GM21381 (cell line): ENCODE measurements around the gene AGTRAP.

Experiments
- ATAC-seq: cut with Tn5 transposase; IDR thresholded peaks from one replicate; pipeline ENCODE4 v1.9.1; 2021; ENCODE audit warnings: mild to moderate bottlenecking, moderate library complexity; ENCODE audit not compliant: unreplicated experiment

The AGTRAP gene, protein sequence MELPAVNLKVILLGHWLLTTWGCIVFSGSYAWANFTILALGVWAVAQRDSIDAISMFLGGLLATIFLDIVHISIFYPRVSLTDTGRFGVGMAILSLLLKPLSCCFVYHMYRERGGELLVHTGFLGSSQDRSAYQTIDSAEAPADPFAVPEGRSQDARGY

DNA sequence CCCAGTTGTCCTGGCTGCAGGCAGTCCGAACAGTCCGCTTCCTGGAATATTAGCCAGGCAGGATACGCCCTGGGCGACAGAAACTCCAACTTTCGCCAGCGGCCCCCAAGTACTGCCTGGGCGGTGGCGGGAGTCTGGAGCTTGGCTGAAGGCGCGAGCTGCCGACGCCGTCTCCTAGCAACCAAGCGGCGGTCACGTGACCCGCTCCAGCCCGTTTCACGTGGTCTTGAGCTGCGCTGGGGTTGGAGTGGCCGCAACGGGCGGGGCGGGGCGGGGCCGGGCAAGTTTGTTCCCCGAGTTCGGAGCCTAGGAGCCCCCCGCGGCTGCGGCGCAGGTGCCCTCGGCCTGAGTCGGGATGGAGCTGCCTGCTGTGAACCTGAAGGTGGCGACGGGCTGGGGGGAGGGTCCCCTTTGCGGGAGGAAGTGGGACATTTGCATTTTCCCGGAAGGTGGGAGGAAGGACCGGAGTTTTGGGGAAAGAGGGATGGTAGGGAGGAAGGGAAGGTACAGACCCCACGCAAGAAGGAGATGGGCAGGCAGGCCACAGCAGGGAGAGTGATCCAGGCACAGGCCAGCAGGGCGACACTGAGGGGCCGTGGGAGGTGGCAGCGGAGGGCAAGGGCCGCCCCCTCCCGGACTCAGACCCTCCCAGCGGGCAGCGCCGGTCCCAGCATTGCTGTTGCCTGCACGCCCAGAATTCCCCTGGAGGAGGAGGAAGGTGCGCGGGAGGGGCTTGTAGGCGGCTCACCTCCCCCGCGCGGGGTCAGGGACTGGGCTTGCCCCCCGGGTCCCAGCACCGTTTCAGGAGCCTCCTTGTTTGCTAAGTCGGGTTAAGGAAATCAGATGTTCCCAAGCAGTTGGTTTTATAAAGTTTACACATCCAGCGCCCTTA, at the start of gene AGTRAP:
Gene AGTRAP (plus strand): TSS at position 283 of the 892 bp plus-strand sequence. CDS start 73 bp downstream, at position 356.
- ATAC-seq = peak; percentile 68

DNA sequence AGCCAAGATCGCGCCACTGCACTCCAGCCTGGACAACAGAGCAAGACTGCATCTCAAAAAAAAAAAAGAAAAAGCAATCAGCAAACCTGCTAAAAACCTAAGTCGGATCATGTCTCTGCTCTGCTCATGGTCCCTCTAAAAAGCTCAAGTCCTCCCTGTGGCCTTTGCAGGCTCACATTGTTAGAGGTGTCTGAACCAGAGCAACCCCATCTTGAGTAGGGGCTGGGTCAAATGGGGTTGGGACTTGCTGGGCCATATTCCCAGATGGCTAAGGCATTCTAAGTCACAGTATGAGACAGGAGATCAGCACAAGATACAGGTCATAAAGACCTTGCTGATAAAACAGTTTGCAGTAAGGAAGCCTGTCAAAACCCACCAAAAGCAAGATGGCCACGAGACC, 47.4 kb upstream of the AGTRAP start:
- ATAC-seq = no peak

DNA sequence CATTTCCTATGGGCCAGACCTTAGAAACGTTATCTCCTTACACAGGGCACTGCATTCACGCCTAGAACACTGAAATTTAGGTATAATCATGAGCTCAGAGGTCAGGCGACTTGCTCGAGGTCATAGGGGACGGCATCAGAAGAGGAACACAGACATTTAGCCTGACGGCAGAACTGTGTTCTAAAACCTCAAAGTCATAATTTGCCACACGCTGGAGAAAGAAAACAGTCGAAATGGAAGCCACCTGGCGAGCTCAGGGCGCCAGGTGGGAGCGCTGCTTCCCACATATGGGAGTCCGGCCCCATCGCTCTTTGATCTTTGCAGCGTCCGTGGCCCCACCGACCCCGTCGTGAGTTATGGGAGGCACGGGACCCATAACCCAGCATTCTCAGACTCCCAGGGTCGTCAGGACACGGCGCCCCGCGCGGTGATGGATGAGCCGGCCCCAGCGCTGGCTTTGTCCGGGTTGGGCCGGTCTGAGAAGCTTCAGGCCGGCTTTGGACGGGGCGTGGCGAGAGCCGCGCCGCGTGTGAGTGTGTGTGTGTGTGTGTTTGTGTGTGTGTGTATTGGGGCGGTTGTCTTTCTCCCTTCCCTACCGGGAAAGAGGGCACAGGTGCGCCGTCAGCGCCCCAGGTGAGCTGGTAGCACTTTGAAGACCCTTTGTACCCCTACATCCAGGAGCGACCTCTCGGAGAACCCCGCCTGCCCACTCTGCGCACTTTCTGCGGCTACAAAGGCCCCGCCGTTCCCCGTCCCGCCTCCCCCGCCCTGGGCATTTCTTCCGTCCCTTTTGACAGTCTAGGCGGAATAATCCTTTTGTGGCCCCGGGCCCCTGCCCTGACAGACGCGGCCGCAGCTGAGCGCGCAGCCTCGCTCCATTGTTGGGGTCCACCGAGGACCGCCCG, 45.3 kb upstream of the AGTRAP start:
- no peak for ATAC-seq

DNA sequence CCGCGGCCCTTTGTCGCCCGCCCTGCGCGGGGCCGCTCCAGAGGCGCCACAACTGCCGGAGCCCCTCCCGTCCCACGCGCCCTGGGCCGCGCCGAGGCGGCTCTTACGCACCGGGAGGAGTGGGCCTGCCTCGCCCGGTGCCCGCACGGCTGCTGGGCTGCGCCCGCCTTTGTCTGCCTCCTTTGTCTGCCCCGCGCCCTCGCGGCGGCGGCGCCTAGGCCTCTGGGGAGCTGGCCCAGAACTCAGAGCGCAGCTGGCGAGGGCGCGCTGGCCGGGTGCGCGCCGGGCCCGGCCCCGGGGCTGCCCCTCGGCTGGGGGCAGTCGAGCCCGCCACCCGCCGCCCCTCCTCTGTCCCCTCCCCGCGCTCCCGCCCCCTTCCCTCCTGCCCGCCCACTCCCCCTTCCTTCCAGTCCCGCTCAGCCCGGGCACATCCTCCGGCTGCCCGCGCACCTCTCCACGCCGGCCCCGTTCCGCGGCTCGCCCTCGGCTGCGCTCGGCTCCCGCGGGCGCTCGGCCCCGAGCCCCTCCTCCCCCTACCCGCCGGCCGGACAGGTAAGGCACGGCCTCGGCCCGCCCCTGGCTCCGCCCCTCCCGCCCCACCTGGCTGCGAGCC, 44.5 kb upstream of the AGTRAP start, which contains the start of gene DRAXIN:
Gene DRAXIN (plus strand): TSS at position 409 of the 613 bp plus-strand sequence. CDS start 14,549 bp downstream, outside the sequence.
- no peak for ATAC-seq

DNA sequence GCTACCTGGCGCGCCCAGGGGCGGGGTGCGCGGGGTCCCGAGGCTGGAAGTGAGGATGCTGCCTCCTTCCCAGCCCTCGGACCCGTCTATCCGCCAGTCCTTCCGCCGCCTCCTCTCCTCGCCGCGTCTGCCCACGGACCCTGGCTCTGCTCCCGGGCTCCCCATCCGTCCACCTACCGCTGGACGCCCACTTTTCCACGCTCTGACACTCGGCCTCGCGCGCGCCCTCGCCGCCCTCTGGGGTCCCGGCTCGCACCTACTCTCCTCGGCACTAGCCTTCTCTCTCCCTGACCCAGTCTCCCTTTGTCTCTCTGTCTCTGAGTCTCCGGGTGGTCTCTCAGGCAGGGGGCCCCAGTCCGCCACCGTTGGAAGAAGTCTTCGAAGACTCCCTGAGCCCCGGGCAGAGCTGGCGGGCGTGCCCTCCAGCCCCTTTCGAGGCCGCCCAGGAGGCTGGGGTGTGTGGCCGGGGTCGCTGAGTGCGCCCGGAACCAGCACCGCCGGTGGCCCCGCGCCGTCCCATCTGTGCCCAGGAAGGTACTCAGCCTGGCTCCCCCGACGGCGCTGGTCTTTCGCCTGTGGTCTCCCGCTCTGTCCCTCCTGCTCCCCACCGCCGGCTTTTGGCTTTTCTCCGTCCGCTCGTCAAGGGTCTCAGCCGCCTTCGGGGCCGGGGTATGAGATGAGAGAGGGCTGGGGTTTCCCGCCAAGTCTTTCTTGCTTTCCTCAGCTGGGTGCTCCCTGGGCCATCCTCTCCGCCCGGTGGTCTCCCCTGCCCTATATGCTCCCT, 43.8 kb upstream of the AGTRAP start:
- no peak for ATAC-seq

DNA sequence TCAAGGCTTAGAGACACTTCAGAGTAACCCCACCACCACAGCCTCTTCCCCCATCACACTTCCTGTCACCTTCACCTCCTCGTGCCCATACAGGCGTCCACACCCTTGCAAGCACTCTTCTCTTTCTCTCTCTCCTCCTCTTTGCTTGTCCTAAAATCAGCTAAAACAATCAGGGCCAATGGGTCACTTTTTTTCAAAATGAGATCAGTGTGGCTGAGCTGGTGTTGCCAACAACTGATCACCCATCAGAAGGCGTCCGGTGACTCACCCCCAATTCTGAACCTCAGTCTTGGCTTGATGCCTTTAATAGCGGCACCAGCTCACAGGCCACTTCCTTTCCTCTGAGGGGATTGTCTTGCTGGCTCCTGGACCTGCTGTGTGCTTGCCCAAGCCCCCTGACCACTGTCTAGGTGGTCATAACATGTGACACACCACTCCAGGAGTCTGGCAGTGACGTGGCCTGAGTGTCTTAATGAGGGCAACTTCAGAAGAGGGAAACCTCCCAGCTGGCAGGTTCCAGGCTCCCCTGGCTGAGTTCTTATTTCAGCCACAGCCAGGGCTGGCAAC, 42.8 kb upstream of the AGTRAP start:
- no peak for ATAC-seq

DNA sequence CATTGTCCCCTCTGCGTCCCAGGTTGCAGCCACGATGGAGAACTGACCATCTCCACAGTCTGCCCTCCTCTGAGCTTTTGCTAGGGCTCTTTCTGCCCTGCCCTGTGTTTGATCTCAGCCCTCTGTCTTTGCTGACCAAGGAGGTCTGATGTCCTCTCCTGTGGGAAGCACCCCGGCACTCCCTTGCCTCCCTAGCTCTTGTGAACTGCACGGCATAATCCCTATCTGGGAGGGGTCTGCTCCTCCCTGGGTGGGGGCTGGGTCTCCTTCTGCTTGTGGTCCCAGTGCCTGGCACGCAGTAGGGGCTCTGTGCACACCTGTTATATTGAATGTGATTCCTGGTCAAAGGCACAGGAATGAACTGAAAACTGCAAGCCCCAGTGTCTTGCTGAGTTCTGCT, 42.0 kb upstream of the AGTRAP start:
- ATAC-seq = no peak

DNA sequence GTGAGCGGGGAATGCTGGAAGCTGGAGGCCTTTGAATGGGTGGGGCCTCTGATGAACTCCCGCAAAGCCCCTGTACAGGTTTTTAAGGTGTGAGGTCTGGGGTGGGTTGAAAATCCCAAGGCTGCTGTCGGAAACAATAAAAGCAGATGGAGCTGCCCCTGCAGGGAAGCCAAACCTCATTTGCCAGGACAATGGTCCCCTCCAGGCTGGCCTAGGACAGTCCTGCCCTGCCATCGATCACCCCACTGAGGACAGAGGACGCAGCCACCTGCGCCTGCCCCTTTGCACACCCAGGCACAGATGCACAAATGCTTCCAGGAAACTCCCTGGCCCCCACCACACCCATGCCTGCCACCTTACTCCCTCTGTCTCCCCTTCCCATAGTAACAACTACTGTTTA, 40.1 kb upstream of the AGTRAP start:
- no peak for ATAC-seq

DNA sequence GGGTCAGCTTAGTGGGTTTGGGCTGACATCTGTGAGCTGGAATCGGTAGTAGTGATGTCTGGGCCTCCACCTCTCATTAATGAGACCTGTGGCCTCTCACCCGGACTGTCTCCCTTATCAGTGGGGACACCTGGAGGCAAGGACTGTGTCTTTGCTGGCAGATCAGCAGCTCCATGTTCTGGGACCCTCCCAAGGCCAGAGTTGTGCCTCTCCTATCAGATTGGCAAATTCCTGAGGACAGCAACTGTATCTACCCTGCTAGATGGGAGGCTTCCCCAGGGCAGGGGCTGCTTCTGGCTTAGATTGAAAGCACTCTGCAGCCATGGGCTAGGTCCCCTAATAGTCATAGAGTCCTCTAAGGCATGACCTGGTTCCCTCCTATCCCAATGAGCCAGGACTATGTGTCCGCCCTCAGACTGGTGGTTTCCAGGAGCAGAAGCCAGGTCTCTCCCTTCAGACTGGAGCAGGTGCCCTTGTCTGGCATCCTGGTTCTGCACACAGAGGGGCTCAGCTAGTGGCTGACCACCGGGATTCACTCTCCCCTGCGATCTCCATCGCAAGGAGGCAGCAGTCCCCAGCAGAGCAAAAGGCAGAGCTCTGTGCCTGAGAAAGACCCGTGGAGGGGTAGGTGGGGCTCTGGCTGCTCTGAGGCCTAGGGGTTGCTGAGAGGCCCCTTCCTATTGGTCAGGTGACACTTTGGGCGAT, 38.6 kb upstream of the AGTRAP start:
- no peak for ATAC-seq

DNA sequence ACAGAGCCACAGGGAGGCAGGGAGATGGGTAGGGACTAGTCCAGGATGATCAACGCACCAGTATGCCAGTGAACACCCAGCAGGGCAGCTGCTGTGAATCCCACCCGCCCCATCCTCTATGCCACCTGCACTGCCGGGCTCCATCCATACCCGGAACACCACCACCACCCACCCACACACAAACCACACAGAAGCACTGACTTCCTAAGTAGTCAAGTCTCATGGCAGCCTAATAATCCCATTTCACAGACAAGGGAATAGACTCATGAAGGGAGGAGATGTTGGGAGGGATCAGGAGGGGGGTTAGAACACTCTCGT, 38.1 kb upstream of the AGTRAP start:
- ATAC-seq = no peak

DNA sequence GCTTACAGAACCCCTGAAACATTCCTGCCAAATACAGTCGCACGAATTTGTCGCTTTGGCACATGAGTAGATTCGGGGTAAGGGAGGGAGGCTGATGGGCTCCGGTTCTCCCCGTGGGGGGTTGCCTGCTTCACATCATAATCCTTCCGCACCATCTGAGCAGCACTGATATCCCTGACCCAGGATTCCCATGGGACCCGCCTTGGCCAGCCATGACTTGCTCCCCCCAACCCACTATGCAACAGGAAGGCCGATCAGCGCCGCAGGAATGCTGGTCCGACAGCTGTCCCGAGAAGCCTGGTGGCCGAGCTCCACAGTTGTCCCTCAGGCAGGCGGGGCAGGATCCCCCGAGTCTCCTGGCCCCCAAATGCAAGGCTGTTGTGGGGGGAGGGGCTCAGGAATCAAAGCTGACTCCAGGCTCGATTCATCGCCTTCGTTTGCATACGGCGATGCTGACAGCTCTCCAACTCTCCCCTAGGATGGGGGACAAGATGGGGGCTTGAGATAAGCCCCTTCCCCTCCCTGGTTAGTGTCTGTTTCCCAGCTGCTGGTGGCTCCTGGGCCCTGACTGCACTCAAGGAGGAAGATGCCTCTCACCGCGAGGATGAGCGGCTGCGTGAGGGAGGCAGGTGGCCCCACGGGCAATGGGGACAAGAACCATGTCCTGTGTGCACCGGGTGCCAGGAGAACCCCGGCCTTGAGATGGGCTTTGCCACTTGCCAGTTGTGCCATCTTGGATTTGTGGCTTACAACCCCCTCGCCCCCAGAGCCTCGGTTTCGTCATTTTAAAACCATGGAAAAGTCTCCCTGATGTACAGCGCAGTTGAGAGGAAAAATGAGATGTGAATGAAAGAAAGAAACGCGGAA, 35.1 kb upstream of the AGTRAP start:
- no peak for ATAC-seq

DNA sequence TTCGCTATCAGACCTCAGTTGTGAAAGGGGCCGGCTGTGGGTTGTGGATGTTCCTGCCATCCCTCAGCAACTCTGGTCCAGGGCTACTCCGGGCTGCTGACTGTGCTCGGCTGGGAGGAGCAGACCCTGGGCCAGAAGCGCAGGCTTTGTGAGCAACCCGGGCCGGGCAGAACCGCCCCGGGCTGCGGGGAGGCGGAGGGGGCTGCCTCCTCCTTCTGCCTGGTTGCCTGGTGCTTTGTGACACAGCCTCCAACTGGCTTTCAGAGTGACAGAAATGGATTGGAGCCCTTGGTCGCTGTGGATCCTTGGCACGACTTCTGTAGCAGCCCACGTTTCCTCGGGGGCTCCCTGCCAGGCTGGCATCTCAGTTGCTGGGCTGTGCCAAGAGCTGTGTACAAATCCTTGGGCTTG, 34.4 kb upstream of the AGTRAP start:
- ATAC-seq = no peak

DNA sequence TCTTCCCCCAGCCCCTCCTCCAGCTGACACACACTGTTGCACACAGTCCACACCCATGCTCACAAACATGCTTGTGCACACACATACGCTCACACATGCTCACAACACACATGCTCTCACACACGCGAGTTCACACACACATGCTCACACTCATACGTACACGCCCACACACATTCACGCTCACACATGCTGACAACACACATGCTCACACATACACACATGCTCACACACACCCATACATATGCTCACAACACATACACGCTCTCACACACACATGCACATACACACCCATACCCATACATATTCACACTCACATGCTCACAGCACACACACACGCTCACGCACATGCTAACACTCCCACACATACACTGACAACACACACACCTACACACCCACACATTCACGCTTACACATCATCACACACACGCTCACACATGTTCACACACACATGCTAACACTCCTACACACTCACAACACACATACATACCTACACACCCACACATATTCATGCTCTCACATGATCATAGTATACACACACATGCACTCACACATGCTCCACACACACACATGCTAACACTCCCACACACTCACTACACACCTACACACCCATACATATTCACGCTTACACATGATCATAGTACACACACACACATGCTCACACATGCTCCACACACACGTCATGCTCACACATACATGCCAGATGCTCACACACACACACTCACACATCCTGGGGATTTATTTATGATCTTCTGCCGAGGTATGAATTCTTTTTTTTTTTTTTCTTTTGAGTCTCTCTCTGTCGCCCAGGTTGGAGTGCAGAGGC, 33.7 kb upstream of the AGTRAP start:
- no peak for ATAC-seq

DNA sequence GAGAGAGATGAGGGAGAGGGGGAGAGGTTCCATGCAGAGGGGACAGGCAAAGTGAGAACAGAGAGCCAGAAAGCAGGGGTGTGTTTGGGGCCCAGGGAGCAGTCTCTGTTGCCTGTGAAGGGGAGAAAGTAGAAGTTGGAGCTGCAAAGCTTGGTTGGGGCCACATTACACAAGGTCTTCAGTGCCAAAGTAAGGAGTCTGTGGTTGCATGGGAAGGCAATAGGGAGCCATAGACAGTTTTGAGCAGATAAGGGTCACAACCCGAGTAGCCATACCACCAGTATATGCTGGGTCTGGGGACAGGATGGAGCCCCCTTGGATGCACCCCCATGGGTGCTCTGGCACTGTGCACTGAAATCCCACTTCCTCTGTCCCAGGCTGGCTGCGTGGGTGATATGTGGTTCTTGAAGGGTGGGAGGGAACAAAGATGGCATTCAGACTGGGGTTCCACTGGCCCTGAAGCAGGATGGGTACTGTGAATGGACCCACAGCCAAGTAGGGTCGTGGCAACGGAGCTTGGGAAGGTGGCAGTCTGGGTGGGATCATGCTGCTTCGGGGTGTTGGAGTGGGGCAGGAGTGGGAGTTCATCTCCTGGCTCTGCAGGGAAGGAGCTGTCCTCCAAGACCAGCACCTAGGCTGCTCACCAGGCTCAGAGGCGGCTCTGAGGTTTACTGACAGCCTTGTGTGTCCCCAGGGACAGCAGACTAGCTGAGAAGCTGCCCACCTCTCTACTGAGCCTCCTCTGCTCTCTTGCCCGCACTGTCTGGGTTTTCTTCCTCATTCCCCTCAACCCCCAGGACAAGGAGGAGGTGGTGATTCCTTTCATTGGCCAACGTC, 32.4 kb upstream of the AGTRAP start:
- no peak for ATAC-seq

DNA sequence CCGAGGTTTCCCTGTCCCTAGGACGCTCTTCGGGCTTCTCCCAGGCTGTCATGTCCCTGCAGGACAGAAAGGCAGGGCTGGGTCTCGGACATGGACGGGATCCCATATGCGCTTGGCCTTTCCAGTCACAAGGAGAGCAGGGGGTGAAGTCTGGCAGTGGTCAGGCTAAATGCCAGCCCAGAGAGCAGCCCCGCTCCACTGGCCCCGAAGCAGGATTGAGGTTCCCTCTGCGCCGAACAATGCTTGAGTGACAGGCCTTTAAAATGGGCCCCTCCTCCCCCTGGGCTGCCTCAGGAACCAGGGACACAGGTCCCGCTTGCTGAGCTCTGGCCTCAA, 31.8 kb upstream of the AGTRAP start:
- no peak for ATAC-seq

DNA sequence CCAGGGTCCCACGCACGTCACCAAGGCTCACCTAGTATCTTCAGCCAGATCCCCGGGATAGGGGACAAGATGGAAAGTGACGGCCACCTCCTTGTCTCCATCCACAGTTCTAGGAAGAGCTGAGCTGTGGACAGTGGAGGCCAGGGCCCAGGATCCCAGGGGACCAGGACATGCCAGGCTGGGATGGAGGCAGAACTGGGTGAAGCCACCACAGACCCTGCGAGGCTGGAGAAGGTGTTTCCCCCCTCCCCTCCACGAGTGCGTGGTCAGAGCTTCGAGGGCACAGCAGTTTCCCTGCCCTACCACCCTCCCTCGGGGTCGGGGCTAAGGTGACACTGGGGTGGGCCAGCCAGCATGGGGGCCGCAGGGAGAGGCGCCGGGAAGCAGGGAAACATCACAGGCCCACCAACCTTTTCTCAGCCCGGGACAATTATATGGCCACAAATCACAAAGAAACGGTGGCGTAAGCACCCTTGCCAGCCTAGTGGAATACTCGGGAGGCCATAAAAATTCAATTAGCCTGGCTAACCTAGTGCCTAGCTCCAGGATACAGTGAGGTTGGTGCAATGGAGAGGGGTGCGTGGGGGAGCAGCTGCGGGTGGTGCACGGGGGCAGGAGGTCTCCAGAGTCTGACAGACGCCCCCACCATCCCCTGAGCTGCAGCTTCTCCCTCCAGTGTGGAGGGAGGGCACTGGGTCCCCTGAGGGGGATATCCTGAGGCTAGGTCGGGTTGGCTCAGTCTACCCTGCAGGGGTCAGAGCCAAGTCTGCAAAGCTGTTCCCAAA, 31.1 kb upstream of the AGTRAP start:
- ATAC-seq = no peak
